GM21717 (cell line): ENCODE data around the gene SRPRA.
"Not testable (repeated sequence)": the region's sequence is repeated elsewhere in the genome, so short reads cannot be mapped to it uniquely, and the experiment has no call there.

Source experiments
- ATAC-seq: cut with Tn5 transposase; IDR thresholded peaks from one replicate; pipeline ENCODE4 v1.9.1; 2021; ENCODE audit warnings: mild to moderate bottlenecking, moderate library complexity; ENCODE audit not compliant: unreplicated experiment

Gene SRPRA

DNA sequence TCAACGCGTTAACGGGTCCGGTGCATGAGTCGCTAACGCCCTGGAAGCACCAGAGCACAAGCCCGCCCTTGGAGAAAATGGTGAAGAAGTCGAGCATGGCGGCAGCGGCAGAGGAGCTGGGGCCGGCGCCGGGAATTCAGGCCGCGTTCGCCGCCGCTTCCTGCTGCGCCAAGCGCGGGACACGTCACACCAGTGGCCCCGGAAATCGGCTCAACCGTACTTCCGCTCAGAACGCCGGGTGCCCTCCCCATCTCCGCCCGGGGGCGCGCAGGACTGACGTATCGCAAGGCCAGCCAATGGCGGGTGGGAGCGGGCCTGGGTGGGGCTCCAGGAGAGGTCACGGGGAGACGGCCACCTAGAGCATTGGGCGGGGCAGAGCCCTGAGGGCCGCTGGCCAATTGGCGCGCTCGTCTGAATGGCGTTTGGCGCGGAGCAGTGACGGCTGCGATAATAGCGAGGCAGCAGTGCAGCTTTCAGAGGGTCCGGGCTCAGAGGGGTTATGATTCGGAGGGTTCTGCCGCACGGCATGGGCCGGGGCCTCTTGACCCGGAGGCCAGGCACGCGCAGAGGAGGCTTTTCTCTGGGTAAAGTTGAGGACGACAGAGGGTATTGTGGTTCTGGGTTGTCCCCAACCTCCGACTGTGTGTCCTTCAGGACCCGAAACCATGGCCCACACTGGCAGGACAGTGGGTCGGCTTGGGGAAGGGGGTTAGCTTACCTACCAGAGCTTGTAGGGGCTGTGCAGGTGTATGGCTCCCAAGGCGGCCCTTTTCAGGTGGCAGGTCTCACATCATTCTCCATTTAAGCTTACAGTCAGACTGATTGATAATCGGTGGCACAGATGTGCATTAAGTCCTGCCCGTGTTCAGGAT is at the start of gene SRPRA, which contains the start of gene FOXRED1:
Gene SRPRA, minus strand, starts transcription at position 188 of the 872 bp plus-strand sequence. Its CDS starts 91 bp downstream, at position 97.
Gene FOXRED1, plus strand, starts transcription at position 447 of the 872 bp plus-strand sequence. Its CDS starts 53 bp downstream, at position 500.
- ATAC-seq: peak; percentile 99

- ATAC-seq: peak; percentile 2
Observed at GRCh38 chr11:126317756-126318573, 49.3 kb upstream of the SRPRA start.

DNA sequence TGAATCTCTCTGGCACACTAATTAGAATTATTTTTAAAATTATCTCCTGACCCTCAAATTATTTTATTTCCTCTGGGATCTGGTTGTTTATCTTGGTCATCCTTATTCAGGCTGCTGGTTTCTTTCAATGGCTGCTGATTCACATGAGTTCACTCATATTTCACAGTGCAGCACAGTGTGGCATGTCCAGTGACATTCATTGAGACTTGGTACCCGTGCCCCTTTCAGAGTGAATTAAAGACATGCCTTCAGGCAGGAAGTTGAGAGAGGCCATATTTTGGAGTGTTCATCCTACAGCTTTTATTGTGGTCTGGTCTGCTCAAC is 48.7 kb upstream of the SRPRA start:
- no peak for ATAC-seq

GRCh38 chr11:126313826-126314225 is 45.1 kb upstream of the SRPRA start:
- no peak for ATAC-seq

- no peak for ATAC-seq
Observed at GRCh38 chr11:126312961-126313360, 44.3 kb upstream of the SRPRA start.

GRCh38 chr11:126311401-126312291 is 43.0 kb upstream of the SRPRA start:
- ATAC-seq: peak; percentile 68

GRCh38 chr11:126310992-126311310 is 42.3 kb upstream of the SRPRA start:
- ATAC-seq: no peak

DNA sequence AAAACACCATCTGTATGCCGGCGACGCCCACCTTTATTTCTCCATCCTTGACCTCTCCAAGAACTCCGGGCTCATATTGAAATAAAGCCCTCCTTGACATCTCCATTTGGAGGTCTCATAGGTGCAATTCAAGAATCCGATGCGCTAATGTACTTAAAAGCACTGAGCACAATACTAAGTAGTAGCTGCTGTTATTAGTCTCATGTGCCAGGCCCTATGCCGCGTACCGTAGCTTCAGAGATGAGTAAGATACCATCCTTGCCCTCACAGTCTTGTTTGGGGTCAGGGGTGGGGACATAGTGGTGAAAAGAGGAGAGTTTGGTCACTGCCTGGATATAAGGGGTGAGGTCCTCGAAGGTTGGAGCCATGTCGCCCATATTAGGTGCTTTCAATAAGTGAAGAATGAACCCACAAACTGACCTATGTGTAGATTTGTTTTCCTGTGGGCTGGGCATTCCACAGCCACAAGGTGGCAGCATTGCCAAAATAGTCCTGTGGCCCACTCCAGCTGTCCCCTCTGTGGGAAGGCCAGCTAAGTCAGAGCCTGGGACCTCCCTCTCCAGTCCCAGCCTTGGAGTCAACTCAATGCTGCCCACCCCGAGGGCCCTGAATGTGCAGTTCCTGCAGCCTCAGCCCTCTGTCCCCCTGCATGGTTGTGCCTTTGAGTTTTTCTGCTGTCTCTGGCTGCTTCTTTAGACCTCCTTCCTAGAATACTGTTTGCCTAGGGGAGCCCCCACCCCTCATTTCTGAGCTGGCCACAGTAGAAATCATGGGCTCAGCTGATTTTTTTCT is 41.7 kb upstream of the SRPRA start:
- ATAC-seq: peak; percentile 37

- ATAC-seq: not testable (repeated sequence)
Observed at GRCh38 chr11:126308771-126309170, 40.1 kb upstream of the SRPRA start.

DNA sequence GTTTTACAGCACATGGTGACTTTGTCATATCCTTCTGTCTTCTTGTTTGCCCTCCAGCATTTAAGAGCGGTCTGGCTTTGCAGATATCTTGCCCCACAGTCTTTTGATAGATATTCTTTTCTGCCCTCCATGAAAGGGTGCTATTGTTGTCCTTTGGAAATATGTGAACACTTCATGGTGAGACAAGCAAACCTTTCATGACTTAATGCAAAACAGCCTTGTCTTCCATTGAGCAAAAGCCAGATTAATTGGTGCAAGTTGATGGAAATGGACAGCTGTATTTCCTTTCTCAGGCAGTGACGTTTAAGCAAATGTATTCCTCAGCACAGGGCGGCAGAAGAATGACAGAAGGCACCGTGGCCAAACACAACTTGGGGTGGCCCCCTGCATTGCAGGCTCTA is 39.6 kb upstream of the SRPRA start:
- ATAC-seq: no peak

DNA sequence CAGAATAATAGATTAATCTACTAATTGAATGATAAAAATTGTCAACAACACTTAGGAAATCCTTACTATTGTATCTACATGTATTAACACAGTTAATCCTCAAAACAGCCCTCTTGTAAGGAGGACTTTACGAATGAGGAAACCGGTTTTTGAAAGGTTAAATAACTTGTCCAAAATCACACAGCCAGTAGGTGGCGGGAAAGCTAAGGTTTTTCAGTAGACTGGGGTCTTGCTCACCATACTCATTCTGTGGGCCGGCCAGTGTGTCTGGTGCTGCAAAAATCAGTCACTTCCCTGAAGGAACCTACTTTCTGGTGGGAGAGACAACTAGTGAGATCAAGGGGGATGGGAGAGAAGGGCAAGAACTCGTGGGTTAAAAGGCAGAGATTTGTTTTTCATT is 39.0 kb upstream of the SRPRA start:
- ATAC-seq: no peak

GRCh38 chr11:126305699-126306098 is 37.0 kb upstream of the SRPRA start:
- peak; percentile 58 for ATAC-seq

- ATAC-seq: peak; percentile 33
Observed at GRCh38 chr11:126304457-126305075, 35.9 kb upstream of the SRPRA start.

- ATAC-seq: peak; percentile 80
Observed at GRCh38 chr11:126303623-126304456, 35.1 kb upstream of the SRPRA start, which contains the start of gene DCPS. TSS of gene DCPS (plus strand) at chr11:126304060. CDS start at chr11:126304081, 21 bp downstream.

DNA sequence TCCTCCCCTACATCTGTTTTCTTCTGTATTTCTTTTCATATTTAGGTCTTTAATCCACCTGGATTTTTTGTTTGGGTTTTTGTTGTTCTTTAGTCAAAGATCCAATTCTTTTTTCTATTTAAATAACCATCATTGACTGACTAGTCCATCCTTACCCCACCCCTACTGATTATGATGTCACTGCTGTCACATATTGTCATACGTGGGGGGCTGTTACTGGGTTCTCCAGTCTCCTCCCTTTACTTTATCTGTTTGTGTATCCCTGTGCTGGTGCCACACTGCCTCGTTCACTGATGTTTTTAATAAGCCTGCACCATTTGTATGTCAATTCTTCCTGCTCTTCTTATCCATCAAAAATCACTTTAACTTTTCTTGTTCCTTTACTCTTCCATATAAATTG is 28.3 kb upstream of the SRPRA start:
- no peak for ATAC-seq

- no peak for ATAC-seq
Observed at GRCh38 chr11:126293726-126294125, 25.0 kb upstream of the SRPRA start.

DNA sequence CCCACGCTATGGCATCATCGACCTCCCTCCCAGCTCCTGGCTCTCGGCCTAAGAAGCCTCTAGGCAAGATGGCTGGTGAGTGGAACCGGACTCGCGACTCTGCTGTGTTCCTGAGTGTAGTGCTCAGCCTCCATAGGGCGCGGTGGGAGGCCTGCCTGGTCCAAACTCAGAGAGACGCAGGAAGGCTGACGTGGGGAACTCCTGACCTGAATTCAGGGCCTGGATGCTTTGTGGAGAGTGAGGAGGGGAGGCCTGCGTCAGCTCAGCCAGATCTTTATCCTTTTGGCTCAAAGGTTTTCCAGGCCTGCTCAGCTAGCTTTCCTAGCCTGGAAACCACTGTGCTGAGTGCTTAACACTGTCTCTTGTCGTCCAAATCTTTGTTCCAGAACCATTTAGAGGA is 22.2 kb upstream of the SRPRA start:
- no peak for ATAC-seq

- no peak for ATAC-seq
Observed at GRCh38 chr11:126288237-126288636, 19.5 kb upstream of the SRPRA start.

- peak; percentile 63 for ATAC-seq
Observed at GRCh38 chr11:126284829-126285228, 16.1 kb upstream of the SRPRA start.
